K562 (cell line): ENCODE results near the gene GRIK1. TPM values are rescaled to one million over a fixed set of nuclear protein-coding genes. Genes with fewer than 3 reads are reported as not detected.

Experiments
- ASH1L ChIP-seq: fragments of 450-650 bp; IDR thresholded peaks from 2 replicates; pipeline ENCODE4 v1.6.1; 2018; ENCODE audit warnings: borderline replicate concordance, mild to moderate bottlenecking, low read depth; ENCODE audit not compliant: partially characterized antibody
- DPF2 ChIP-seq: fragments of 450-650 bp; IDR thresholded peaks from 2 replicates; pipeline ENCODE4 v1.6.1; 2016
- HBP1 ChIP-seq: fragments of 450-650 bp; formaldehyde crosslinking; IDR thresholded peaks from 2 replicates; pipeline ENCODE4 v1.4.0; 2022; ENCODE audit warnings: missing genetic modification characterization
- KDM1A ChIP-seq, 2 experiments: fragments of 450-650 bp; IDR thresholded peaks; 2 replicates each; pipeline ENCODE4 v1.6.1; 2016; ENCODE audit warnings: mild to moderate bottlenecking in 2 of 2
- MED1 ChIP-seq: sonication (generic); formaldehyde crosslinking; IDR thresholded peaks from 2 replicates; pipeline ENCODE4 v1.8.1; 2023; ENCODE audit warnings: missing genetic modification reagents, borderline replicate concordance
- RBFOX2 ChIP-seq: fragments of 200-400 bp; formaldehyde crosslinking; IDR thresholded peaks from 2 replicates; pipeline ENCODE4 v1.6.1; 2017; ENCODE audit warnings: low read depth, mild to moderate bottlenecking, low read length, moderate library complexity
- SIRT6 ChIP-seq: IDR thresholded peaks from one replicate; pipeline ENCODE4 v1.6.1; 2012; ENCODE audit warnings: low read depth, mild to moderate bottlenecking, control low read depth, inconsistent platforms, low read length, moderate library complexity
- SMC3 ChIP-seq: conservative IDR thresholded peaks from 2 replicates; pipeline ENCODE4 v1.6.1; 2011; ENCODE audit warnings: low read depth, low read length, improper control_type of control experiment; ENCODE audit not compliant: insufficient read depth
- SREBF2 ChIP-seq: sonication (generic); formaldehyde crosslinking; IDR thresholded peaks from 2 replicates; pipeline ENCODE4 v1.4.0; 2020; ENCODE audit warnings: mild to moderate bottlenecking, missing genetic modification reagents
- THRAP3 ChIP-seq: fragments of 450-650 bp; IDR thresholded peaks from 2 replicates; pipeline ENCODE4 v1.6.1; 2016; ENCODE audit warnings: mild to moderate bottlenecking, inconsistent platforms, borderline replicate concordance
- TRIM24 ChIP-seq, 2 experiments: fragments of 450-650 bp; IDR thresholded peaks; 2 replicates each; pipeline ENCODE4 v1.6.1; 2016
- ZNF124 ChIP-seq: sonication (generic); formaldehyde crosslinking; IDR thresholded peaks from 2 replicates; pipeline ENCODE4 v1.8.1; 2022; ENCODE audit warnings: missing genetic modification reagents
- ZNF253 ChIP-seq: fragments of 250-450 bp; sonication (Bioruptor Pico); conservative IDR thresholded peaks from 2 replicates; pipeline ENCODE4 v1.6.1; 2021; ENCODE audit warnings: mild to moderate bottlenecking
- ZNF347 ChIP-seq: fragments of 450-650 bp; formaldehyde crosslinking; IDR thresholded peaks from 2 replicates; pipeline ENCODE4 v1.4.0; 2020; ENCODE audit warnings: low read depth, mild to moderate bottlenecking, moderate library complexity
- ZNF384 ChIP-seq: IDR thresholded peaks from 2 replicates; pipeline ENCODE4 v1.6.1; 2012; ENCODE audit warnings: low read depth, low read length, improper control_type of control experiment
- ZNF561 ChIP-seq: fragments of 450-650 bp; formaldehyde crosslinking; conservative IDR thresholded peaks from 2 replicates; pipeline ENCODE4 v1.4.0; 2020; ENCODE audit warnings: mild to moderate bottlenecking, moderate library complexity
- ZNF609 ChIP-seq: sonication (generic); formaldehyde crosslinking; IDR thresholded peaks from 2 replicates; pipeline ENCODE4 v1.8.1; 2023; ENCODE audit warnings: missing genetic modification reagents, mild to moderate bottlenecking, borderline replicate concordance
- ZNF778 ChIP-seq: fragments of 450-650 bp; formaldehyde crosslinking; IDR thresholded peaks from 2 replicates; pipeline ENCODE4 v1.4.0; 2020; ENCODE audit warnings: mild to moderate bottlenecking, moderate library complexity
- polyA plus RNA-seq, 8 experiments: library from polyadenylated mRNA; depleted of rRNA in 4 of 8; stranded (reverse) in 5 of 8; unstranded in 3 of 8; fragments of >200 nt; fragmentation: Nextera tagmentation in 2 of 8; fragmentation: Illumina TruSeq in 1 of 8; extraction: Ambion mirVana in 2 of 8; extraction: Trizol in 1 of 8; gene quantifications; 2 replicates each; pipeline versions ENCODE4 v1.2.1 to v1.2.3, GENCODE V29; 2011 to 2014; ENCODE audit warnings: inconsistent platforms in 1 of 8, missing spikeins in 1 of 8
- total RNA-seq, 7 experiments: library from RNA; depleted of rRNA in 6 of 7; stranded (reverse); fragments of >200 nt in 6 of 7; fragmentation: Illumina TruSeq in 2 of 7; extraction: Trizol in 2 of 7; gene quantifications; 2 replicates each; pipeline versions ENCODE4 v1.2.1 to v1.2.3, GENCODE V29; 2011 to 2021; ENCODE audit warnings: low replicate concordance in 1 of 7
- TF ChIP-seq, protein P1 (sequence below): conservative IDR thresholded peaks from 2 replicates; pipeline ENCODE4 v1.6.1; 2011; ENCODE audit warnings: low read depth, mild to moderate bottlenecking, low read length; ENCODE audit not compliant: control insufficient read depth
- TF ChIP-seq, protein P2 (sequence below): fragments of 250-450 bp; sonication (Bioruptor Pico); IDR thresholded peaks from 2 replicates; pipeline ENCODE4 v1.5.0; 2022; ENCODE audit warnings: mild to moderate bottlenecking

The GRIK1 gene
- total and polyA plus RNA-seq, 9 of the 15 experiments (the other 6 are each of a cell fraction or from before 2014, with no cell fraction given): 0.17 to 2.8 (median 0.53) TPM

DNA sequence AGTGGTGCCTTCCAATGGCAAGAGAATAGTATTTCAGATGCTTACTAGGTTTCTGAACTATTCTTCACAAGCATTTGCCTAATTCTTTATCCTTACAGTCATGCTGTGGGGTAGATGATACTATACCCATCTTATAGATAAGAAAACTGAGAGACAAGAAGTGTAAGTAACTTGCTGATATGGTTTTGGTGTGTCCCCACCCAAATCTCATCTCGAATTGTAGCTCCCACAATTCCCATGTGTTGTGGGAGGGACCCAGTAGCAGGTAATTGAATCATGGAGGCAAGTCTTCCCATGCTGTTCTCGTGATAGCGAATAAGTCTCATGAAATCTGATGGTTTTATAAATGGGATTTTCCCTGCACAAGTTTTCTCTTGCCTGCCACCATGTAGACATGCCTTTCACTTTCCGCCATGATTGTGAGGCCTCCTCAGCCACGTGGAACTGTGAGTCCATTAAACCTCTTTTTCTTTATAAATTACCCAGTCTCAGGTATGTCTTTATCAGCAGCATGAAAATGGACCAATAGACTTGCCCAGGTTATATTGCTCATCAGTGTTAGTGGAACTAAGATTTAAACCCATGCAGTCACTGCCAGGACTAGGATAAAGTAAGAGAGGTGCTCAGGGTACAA is 298.7 kb downstream of the GRIK1 start (continued):
- no peak for TF ChIP-seq ZNF609
- no peak for TF ChIP-seq DPF2
- no peak for TF ChIP-seq ZNF347
- no peak for TF ChIP-seq ZNF124 (CRISPR knock-in tag)
- no peak for TF ChIP-seq SIRT6
- TF ChIP-seq, protein P1, sequence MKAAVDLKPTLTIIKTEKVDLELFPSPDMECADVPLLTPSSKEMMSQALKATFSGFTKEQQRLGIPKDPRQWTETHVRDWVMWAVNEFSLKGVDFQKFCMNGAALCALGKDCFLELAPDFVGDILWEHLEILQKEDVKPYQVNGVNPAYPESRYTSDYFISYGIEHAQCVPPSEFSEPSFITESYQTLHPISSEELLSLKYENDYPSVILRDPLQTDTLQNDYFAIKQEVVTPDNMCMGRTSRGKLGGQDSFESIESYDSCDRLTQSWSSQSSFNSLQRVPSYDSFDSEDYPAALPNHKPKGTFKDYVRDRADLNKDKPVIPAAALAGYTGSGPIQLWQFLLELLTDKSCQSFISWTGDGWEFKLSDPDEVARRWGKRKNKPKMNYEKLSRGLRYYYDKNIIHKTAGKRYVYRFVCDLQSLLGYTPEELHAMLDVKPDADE: no peak
- no peak for TF ChIP-seq ZNF561 (CRISPR knock-in tag)
- TF ChIP-seq SREBF2 (CRISPR knock-in tag): no peak
- no peak for TF ChIP-seq HBP1
- no peak for TF ChIP-seq ZNF778 (CRISPR knock-in tag)
- TF ChIP-seq TRIM24 (IDR thresholded peaks at IDR 0.05): peak in 1 of 2 experiments; percentile 49; a peak in 1 of 4 replicates
- no peak for TF ChIP-seq MED1 (CRISPR knock-in tag)
- no peak for TF ChIP-seq ZNF253 (CRISPR knock-in tag)
- TF ChIP-seq ASH1L: no peak
- TF ChIP-seq ZNF384: no peak
- TF ChIP-seq, protein P2, sequence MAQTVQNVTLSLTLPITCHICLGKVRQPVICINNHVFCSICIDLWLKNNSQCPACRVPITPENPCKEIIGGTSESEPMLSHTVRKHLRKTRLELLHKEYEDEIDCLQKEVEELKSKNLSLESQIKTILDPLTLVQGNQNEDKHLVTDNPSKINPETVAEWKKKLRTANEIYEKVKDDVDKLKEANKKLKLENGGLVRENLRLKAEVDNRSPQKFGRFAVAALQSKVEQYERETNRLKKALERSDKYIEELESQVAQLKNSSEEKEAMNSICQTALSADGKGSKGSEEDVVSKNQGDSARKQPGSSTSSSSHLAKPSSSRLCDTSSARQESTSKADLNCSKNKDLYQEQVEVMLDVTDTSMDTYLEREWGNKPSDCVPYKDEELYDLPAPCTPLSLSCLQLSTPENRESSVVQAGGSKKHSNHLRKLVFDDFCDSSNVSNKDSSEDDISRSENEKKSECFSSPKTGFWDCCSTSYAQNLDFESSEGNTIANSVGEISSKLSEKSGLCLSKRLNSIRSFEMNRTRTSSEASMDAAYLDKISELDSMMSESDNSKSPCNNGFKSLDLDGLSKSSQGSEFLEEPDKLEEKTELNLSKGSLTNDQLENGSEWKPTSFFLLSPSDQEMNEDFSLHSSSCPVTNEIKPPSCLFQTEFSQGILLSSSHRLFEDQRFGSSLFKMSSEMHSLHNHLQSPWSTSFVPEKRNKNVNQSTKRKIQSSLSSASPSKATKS: no peak
- no peak for TF ChIP-seq SMC3
- TF ChIP-seq THRAP3: no peak
- peak; percentile 73 to 77 for TF ChIP-seq KDM1A (IDR thresholded peaks at IDR 0.05)
- TF ChIP-seq RBFOX2: 0 out of 2 replicates have a peak, but pooled peaks have one; percentile 16
